K562 (cell line): ENCODE results near the gene TNPO2. TPM values are rescaled to one million over a fixed set of nuclear protein-coding genes. Genes with fewer than 3 reads are reported as not detected.

Experiments used
- ATAC-seq: fragments of 200-7000 bp; cut with Tn5 transposase; 3 replicates; pipeline ENCODE4 v1.9.1; 2020; ENCODE audit warnings: moderate library complexity
- BruUV-seq: library from RNA; stranded (reverse); fragments of 400-500 nt; replicated peaks from 2 replicates; lab custom pipeline; 2021; lab: Mats Ljungman, UMichigan
- CTCF ChIA-PET: fragments of 300-600 bp; formaldehyde crosslinking; extraction: SDS; loops from one replicate; lab custom pipeline; 2021; ENCODE audit warnings: low intra/inter-chr PET ratio; lab: Yijun Ruan, JAX
- POLR2A ChIA-PET: fragments of 300-600, 350-650 bp; sonication (Branson Sonifier 250); formaldehyde crosslinking; extraction: SDS; loops from one replicate; lab custom pipeline; 2021; ENCODE audit warnings: antibody characterized with exemption, inconsistent platforms; lab: Yijun Ruan, JAX
- DNase-seq, 4 experiments: peaks; one replicate each; pipeline versions ENCODE4 v3.0.0 to v3.0.0-alpha.2; 2011 to 2018; ENCODE audit warnings: low spot score in 3 of 4, mixed read lengths in 3 of 4; ENCODE audit errors: extremely low read depth in 1 of 4
- FAIRE-seq: peaks from 2 replicates; lab custom pipeline; 2011; peaks lifted over from hg19 to GRCh38; lab: Jason Lieb, UNC
- H2AFZ ChIP-seq: 2 replicates; pipeline ENCODE4 v1.6.0; 2011; ENCODE audit warnings: low read depth, low read length, control low read depth, inconsistent platforms
- H3K27ac ChIP-seq: fragments of 200-600 bp; 3 replicates; pipeline ENCODE4 v1.8.0; 2011; ENCODE audit warnings: low read depth, mild to moderate bottlenecking, control low read depth, inconsistent platforms, low read length, moderate library complexity, mixed read lengths; ENCODE audit errors: extremely low read depth
- H3K27me3 ChIP-seq, 2 experiments: fragments of 300-600 bp in 1 of 2; 2 replicates in 1 of 2; 3 replicates in 1 of 2; pipeline versions ENCODE4 v1.6.0 to v1.8.0; 2011; ENCODE audit warnings: inconsistent platforms in 2 of 2, low read length in 2 of 2, mild to moderate bottlenecking in 1 of 2, mixed read lengths in 1 of 2, moderate library complexity in 1 of 2; ENCODE audit not compliant: control insufficient read depth in 2 of 2, insufficient read depth in 2 of 2
- H3K36me3 ChIP-seq: fragments of 300-600 bp; 3 replicates; pipeline ENCODE4 v1.8.0; 2011; ENCODE audit warnings: mild to moderate bottlenecking, low read length, inconsistent platforms; ENCODE audit not compliant: control insufficient read depth, insufficient read depth
- H3K4me1 ChIP-seq, 2 experiments: fragments of 200-600 bp in 1 of 2; replicated peaks in 1 of 2; 2 replicates in 1 of 2; 3 replicates in 1 of 2; pipeline versions ENCODE4 v1.5.1 to v1.8.0; 2011; ENCODE audit warnings: inconsistent platforms in 2 of 2, low read length in 2 of 2, mild to moderate bottlenecking in 1 of 2, mixed read lengths in 1 of 2, moderate library complexity in 1 of 2; ENCODE audit not compliant: control insufficient read depth in 2 of 2, insufficient read depth in 2 of 2
- H3K4me2 ChIP-seq: 2 replicates; pipeline ENCODE4 v1.6.1; 2011; ENCODE audit warnings: low read length, control low read depth, inconsistent platforms, mixed read lengths; ENCODE audit not compliant: insufficient read depth
- H3K4me3 ChIP-seq: fragments of 200-600 bp; sonication (generic), shearing (Covaris generic); 2 replicates; pipeline ENCODE4 v1.5.1; 2016; ENCODE audit warnings: control low read depth, inconsistent platforms
- H3K79me2 ChIP-seq: fragments of 200-600 bp; 3 replicates; pipeline ENCODE4 v1.8.0; 2011; ENCODE audit warnings: low read length, inconsistent platforms; ENCODE audit not compliant: control insufficient read depth, insufficient read depth
- H3K9ac ChIP-seq, 2 experiments: 2 replicates each; pipeline versions ENCODE4 v1.6.0 to v1.6.1; 2011; ENCODE audit warnings: low read depth in 2 of 2, low read length in 2 of 2, control low read depth in 1 of 2, inconsistent platforms in 1 of 2, mild to moderate bottlenecking in 1 of 2, mixed read lengths in 1 of 2; ENCODE audit not compliant: insufficient read depth in 1 of 2
- H3K9me1 ChIP-seq: one replicate; pipeline ENCODE4 v1.6.0; 2011; ENCODE audit warnings: inconsistent platforms, mild to moderate bottlenecking, low read length, moderate library complexity; ENCODE audit not compliant: control insufficient read depth, insufficient read depth
- H3K9me3 ChIP-seq: replicated peaks from 2 replicates; pipeline ENCODE4 v1.5.1; 2011; ENCODE audit warnings: low read depth, low read length, inconsistent platforms; ENCODE audit not compliant: control insufficient read depth, insufficient read depth
- H4K20me1 ChIP-seq: replicated peaks from 2 replicates; pipeline ENCODE4 v1.6.1; 2011; ENCODE audit warnings: low read length, inconsistent platforms, mixed read lengths; ENCODE audit not compliant: control insufficient read depth, insufficient read depth
- KLF1 ChIP-seq: fragments of 450-650 bp; IDR thresholded peaks from 2 replicates; pipeline ENCODE4 v1.6.1; 2016; ENCODE audit warnings: missing genetic modification characterization, missing compliant biosample characterization
- NFYB ChIP-seq: IDR thresholded peaks from 2 replicates; pipeline ENCODE4 v1.6.1; 2011; ENCODE audit warnings: mild to moderate bottlenecking, moderate library complexity; ENCODE audit not compliant: insufficient read length; ENCODE audit errors: extremely low read depth
- NR2C2 ChIP-seq, 2 experiments: fragments of 200-800 bp in 1 of 2; sonication (Bioruptor generic) in 1 of 2; sonication (generic) in 1 of 2; formaldehyde crosslinking in 1 of 2; IDR thresholded peaks; 2 replicates each; pipeline versions ENCODE4 v1.6.1 to v1.8.0; 2016 to 2022; ENCODE audit warnings: mild to moderate bottlenecking in 1 of 2, missing compliant biosample characterization in 1 of 2, missing genetic modification characterization in 1 of 2, missing genetic modification reagents in 1 of 2
- SOX6 ChIP-seq: fragments of 450-650 bp; IDR thresholded peaks from 2 replicates; pipeline ENCODE4 v1.6.1; 2014; ENCODE audit warnings: mild to moderate bottlenecking
- WGBS: fragments of 100-300 bp; shearing (Covaris generic); methylation state at CpG from one replicate; pipeline ENCODE4 v1.1.6; 2016; ENCODE audit warnings: low coverage, mixed read lengths; ENCODE audit not compliant: insufficient coverage; ENCODE audit errors: missing lambda C conversion rate; 5-methylcytosine and 5-hydroxymethylcytosine counted together
- in situ Hi-C: fragments of 300-500 bp; cut with MboI; formaldehyde crosslinking; loops from 4 replicates; pipeline ENCODE4 v1.15.0; 2018; ENCODE audit warnings: inconsistent platforms, mixed read lengths
- intact Hi-C: fragments of 100-400 bp; cut with micrococcal nuclease; formaldehyde crosslinking; loops from 2 replicates; pipeline ENCODE4 v1.14.2; 2022
- polyA plus RNA-seq, 8 experiments: library from polyadenylated mRNA; depleted of rRNA in 4 of 8; stranded (reverse) in 5 of 8; unstranded in 3 of 8; fragments of >200 nt; fragmentation: Nextera tagmentation in 2 of 8; fragmentation: Illumina TruSeq in 1 of 8; extraction: Ambion mirVana in 2 of 8; extraction: Trizol in 1 of 8; gene quantifications; 2 replicates each; pipeline versions ENCODE4 v1.2.1 to v1.2.3, GENCODE V29; 2011 to 2014; ENCODE audit warnings: inconsistent platforms in 1 of 8, missing spikeins in 1 of 8
- total RNA-seq, 7 experiments: library from RNA; depleted of rRNA in 6 of 7; stranded (reverse); fragments of >200 nt in 6 of 7; fragmentation: Illumina TruSeq in 2 of 7; extraction: Trizol in 2 of 7; gene quantifications; 2 replicates each; pipeline versions ENCODE4 v1.2.1 to v1.2.3, GENCODE V29; 2011 to 2021; ENCODE audit warnings: low replicate concordance in 1 of 7
- TF ChIP-seq, protein P1 (sequence below): fragments of 200-800 bp; sonication (Bioruptor generic); IDR thresholded peaks from 2 replicates; pipeline ENCODE4 v1.6.1; 2017; ENCODE audit warnings: missing genetic modification characterization, missing compliant biosample characterization

The TNPO2 gene
- total and polyA plus RNA-seq, 9 of the 15 experiments (the other 6 are each of a cell fraction or from before 2014, with no cell fraction given): 6.0 to 126 (median 53.8) TPM

DNA sequence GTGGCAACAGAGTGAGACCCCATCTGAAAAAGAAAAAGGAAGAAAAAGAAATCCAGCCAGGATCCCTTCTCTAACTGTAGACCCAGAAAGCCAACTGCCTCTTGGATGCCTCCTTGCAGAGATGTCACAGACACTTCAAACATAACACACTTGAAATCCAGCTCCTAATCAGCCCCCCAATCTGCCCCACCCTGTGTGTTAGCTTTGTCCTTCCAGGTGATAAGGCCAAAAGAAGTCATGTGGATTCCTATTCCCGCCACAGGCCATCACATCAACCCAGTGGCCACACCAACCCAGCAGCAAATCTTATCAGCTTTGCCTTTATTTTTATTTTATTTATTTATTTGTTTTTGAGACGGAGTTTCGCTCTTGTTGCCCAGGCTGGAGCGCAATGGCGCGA lies 36.0 kb upstream of the TNPO2 start:
- DNase-seq: peak in 1 of 4 experiments; percentile 38
- Histone ChIP-seq H3K79me2 (no peaks in the 10 kb centered on the region), H4K20me1 (no peaks in the 10 kb centered on the region), H2AFZ (no peak overlapping the region), H3K9me3 (no peaks in the 10 kb centered on the region), H3K4me3 (no peak overlapping the region), H3K9me1 (no peaks in the 10 kb centered on the region), H3K4me2 (no peak overlapping the region), H3K36me3 (peaks cover 6% of the 10 kb centered on the region; the same call in 1 of the 3 replicates), H3K27ac (no peak overlapping the region), H3K27me3 (no peaks in the 10 kb centered on the region; a peak in 1 of 5 replicates), H3K9ac (no peak overlapping the region), H3K4me1 (peaks cover 5 to 40% of the 10 kb centered on the region in 2 experiments; a peak in 3 of 5 replicates)
- TF ChIP-seq SOX6 (peak; percentile 70; the same call in 1 of the 2 replicates), KLF1 (tag) (peak; percentile 74), NR2C2 (CRISPR knock-in tag; IDR thresholded peaks at IDR 0.05) (no peak), NR2C2 (tag; IDR thresholded peaks at IDR 0.05) (peak; percentile 28; the same call in 1 of the 2 replicates), NFYB (no peak)
- TF ChIP-seq, protein P1, sequence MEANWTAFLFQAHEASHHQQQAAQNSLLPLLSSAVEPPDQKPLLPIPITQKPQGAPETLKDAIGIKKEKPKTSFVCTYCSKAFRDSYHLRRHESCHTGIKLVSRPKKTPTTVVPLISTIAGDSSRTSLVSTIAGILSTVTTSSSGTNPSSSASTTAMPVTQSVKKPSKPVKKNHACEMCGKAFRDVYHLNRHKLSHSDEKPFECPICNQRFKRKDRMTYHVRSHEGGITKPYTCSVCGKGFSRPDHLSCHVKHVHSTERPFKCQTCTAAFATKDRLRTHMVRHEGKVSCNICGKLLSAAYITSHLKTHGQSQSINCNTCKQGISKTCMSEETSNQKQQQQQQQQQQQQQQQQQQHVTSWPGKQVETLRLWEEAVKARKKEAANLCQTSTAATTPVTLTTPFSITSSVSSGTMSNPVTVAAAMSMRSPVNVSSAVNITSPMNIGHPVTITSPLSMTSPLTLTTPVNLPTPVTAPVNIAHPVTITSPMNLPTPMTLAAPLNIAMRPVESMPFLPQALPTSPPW (CRISPR knock-in tag): 0 out of 2 replicates have a peak, but pooled peaks have one; percentile 12
- ChIA-PET POLR2A (interaction anchor here (0.5 to 2.6 kb wide), 7 partner anchors 10 to 174 kb away, joined by 3 to 17 read pairs (median 4); partner anchors contain the start of gene FARSA), CTCF (no interaction called here)
- BruUV-seq: no TSS peak
- ATAC-seq: no peak
- intact Hi-C loops: loop anchor here (1.0 kb wide), 1 partner anchor 37 kb away; no protein-coding TSS in a partner anchor
- FAIRE-seq: no peak
- in situ Hi-C loops: no loop called here
- 30% methylated on average over 3 of the region's 6 CpGs for WGBS
